IPS-11a (cell line): Measurements from ENCODE around the gene MYB.
"Not testable (repeated sequence)": the region's sequence is repeated elsewhere in the genome, so short reads cannot be mapped to it uniquely, and the experiment has no call there.

Experiments used
- H3K4me3 ChIP-seq: one replicate; pipeline ENCODE4 v1.5.1; 2013; ENCODE audit warnings: low read depth, low read length, control low read depth

MYB gene

GRCh38 chr6:135180542-135181332, at the start of gene MYB:
MYB (plus strand) TSS chr6:135181308; CDS start chr6:135181514, 206 bp downstream.
- H3K4me3 ChIP-seq = peak within 1 kb of the TSS; percentile 66

- no peak overlapping the region for H3K4me3 ChIP-seq
Observed at GRCh38 chr6:135132776-135133175, 48.3 kb upstream of the MYB start.

DNA sequence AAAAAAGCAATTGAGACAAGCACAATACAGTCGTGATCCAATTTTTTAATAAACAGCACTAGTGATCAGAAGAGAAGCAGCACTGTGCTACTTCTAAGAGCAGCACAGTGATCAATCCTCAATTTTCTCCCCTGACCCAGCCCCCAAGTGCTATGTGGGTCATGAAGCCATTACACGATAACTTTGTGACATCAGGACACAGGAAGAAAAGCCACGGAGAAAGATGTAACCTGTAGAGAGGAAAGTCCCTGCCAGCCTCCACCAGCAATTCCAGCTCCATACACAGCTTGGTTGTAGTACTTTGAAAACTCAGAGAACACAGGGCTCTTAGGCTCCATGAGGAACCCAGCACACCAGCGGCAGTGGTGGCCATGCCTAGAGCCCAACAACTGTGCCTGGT, 45.3 kb upstream of the MYB start:
- no peak overlapping the region for H3K4me3 ChIP-seq

- H3K4me3 ChIP-seq = no peak overlapping the region
Observed at GRCh38 chr6:135137826-135138225, 43.3 kb upstream of the MYB start.

DNA sequence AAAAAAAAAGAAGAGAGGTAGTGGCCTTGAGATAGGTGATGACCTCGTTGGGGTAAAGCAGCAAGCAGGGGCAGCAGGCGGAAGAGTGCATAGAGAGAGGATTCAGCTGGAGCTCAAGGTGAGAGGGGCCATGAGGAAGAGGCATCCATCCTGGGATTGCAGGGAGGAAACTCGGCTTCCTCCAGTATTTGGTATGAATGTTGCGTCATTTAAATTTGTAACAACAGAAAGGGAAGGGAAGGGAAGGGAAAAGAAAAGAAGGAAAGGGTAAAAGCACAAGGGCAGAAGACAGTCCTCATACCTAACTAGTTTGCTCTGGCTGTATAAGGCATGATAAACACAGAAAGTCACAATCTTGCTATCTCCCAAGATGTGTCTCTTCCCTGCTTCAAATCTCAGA, 39.9 kb upstream of the MYB start:
- no peak overlapping the region for H3K4me3 ChIP-seq

DNA sequence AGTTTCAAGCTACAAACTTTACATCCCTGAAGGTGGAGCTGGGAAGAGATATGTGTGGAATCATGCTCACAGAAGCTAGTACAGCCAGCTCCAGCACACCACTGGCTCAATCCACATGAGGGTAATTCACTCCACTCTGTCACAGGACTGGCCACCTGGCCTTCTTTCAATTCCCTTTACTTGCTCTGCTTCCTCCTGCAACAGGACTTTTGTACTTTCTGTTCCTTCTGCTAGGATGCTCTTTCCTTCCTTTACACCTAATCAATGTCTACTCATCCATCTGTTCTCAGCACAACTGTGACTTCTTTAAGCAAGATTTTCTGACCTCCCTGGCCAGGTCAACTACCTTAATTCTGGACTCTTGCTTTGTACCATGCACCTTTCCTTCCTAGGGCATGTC, 39.4 kb upstream of the MYB start:
- H3K4me3 ChIP-seq = no peak overlapping the region

DNA sequence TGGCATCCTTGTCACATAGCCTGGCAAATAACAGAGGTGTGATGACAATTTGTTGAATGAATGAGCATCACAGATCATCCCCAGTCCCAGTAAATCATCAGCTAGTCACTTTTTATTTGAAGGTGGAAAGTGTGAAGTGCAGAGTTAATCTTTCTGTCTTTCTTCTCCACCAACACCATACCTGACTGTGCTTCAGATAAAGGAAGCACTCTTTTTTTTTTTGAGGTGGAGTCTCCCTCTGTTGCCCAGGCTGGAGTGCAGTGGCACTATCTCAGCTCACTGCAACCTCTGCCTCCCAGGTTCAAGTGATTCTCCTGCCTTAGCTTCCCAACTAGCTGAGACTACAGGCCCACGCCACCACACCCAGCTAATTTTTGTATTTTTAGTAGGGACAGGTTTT, 38.9 kb upstream of the MYB start:
- not testable (repeated sequence) for H3K4me3 ChIP-seq

- no peak overlapping the region for H3K4me3 ChIP-seq
Observed at GRCh38 chr6:135144673-135145062, 36.4 kb upstream of the MYB start.

- H3K4me3 ChIP-seq = no peak overlapping the region
Observed at GRCh38 chr6:135145063-135145800, 35.9 kb upstream of the MYB start.

- H3K4me3 ChIP-seq = no peak overlapping the region
Observed at GRCh38 chr6:135146162-135146934, 34.8 kb upstream of the MYB start.

DNA sequence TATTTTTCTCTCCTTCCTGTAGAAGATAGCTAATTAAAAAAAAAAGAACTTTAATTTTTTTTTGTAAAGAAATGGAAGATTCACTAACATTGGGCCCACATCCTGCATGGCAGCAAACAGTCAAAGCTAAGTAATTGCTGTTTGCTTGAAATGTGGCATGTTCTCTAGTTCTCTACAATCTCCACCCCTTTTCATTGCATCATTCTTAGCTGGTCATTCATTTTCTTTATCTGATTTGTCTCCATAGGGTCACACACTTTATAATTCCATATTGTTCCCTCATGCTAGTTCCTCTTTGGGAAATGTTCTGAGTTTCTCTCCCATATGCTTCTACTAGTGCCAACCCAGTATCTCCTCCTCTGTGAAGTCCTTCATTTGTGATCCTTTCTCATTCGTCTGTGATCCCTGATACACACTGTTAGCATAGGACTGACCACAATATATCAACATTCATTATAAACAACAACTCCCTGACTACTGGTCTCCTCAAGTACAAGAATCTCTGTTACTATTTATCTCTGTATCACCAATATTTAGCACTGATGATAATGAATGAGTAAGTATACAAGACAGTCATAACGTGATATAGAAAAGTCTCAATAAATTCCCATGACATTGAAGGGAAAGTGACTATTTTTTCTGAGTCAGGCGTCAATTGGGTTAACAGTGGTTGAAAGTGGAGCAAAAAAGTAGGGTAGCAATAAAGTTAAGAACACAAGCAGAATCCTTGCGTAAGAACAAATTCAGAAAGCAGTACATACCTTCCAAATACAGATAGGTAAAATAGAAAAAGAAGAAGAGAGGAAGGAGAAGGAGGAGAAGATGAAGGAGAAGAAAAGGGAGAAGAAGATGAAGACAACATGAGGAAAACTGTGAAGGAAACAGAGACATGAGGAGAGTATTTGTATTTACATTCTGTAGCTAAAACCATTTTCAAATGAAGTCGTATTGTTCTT, 33.2 kb upstream of the MYB start:
- H3K4me3 ChIP-seq = no peak overlapping the region

DNA sequence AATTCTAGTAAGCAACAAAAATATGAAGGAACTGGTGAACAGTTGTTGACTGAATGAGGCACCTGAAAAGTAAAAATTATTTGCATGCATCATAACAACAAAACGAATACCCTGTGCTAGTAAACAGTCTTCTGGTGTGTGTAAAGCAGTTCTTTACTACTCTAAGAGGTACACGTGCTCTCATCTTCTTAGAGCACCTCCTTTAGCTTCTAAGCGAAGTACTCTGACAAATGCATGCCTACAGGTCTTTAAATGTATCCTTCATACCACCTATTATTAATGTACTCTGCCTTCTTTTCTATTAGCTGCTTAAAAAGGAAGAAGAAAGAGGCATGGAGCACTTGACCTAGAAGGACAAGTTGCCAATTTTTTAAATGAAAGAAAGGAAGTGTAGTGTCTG, 32.2 kb upstream of the MYB start:
- no peak overlapping the region for H3K4me3 ChIP-seq

DNA sequence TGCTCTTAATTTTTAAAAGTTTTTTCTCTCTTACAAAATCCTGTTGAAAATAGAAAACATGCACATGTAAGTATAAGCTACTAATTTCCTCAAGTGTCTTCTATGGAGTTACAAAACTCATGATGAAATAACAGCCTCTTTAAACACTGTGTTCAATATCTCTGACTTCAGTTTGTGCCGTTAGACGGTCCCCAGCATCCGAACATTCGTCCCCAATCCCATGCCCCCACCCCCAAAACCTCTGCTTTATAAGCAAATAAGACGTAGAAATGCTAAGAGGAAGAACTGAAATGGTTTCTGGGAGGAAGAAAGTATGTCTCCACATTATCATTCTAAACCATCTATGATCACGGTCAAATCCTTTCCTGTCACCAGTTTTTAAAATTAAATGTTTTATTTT, 31.7 kb upstream of the MYB start:
- H3K4me3 ChIP-seq = no peak overlapping the region

DNA sequence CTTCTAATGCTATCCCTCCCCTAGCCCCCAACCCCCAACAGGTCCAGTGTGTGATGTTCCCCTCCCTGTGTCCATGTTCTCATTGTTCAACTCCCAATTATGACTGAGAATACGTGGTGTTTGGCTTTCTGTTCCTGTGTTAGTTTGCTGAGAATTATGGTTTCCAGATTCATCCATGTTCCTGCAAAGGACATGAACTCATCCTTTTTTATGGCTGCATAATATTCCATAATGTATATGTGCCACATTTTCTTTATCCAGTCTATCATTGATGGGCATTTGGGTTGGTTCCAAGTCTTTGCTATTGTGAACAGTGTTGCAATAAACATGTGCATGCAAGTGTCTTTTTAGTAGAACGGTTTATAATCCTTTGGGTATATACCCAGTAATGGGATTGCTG, 30.6 kb upstream of the MYB start:
- not testable (repeated sequence) for H3K4me3 ChIP-seq

DNA sequence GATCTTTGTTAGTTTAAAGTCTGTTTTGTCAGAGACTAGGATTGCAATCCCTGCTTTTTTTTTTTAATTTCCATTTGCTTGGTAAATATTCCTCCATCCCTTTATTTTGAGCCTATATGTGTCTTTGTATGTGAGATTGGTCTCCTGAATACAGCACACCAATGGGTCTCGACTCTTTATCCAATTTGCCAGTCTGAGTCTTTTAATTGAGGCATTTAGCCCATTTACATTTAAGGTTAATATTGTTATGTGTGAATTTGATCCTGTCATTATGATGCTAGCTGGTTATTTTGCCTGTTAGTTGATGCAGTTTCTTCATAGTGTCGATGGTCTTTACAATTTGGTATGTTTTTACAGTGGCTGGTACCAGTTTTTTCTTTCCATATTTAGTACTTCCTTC, 27.0 kb upstream of the MYB start:
- not testable (repeated sequence) for H3K4me3 ChIP-seq

- H3K4me3 ChIP-seq = no peak overlapping the region
Observed at GRCh38 chr6:135158397-135158796, 22.7 kb upstream of the MYB start.

- H3K4me3 ChIP-seq = no peak overlapping the region
Observed at GRCh38 chr6:135159531-135159930, 21.6 kb upstream of the MYB start.

DNA sequence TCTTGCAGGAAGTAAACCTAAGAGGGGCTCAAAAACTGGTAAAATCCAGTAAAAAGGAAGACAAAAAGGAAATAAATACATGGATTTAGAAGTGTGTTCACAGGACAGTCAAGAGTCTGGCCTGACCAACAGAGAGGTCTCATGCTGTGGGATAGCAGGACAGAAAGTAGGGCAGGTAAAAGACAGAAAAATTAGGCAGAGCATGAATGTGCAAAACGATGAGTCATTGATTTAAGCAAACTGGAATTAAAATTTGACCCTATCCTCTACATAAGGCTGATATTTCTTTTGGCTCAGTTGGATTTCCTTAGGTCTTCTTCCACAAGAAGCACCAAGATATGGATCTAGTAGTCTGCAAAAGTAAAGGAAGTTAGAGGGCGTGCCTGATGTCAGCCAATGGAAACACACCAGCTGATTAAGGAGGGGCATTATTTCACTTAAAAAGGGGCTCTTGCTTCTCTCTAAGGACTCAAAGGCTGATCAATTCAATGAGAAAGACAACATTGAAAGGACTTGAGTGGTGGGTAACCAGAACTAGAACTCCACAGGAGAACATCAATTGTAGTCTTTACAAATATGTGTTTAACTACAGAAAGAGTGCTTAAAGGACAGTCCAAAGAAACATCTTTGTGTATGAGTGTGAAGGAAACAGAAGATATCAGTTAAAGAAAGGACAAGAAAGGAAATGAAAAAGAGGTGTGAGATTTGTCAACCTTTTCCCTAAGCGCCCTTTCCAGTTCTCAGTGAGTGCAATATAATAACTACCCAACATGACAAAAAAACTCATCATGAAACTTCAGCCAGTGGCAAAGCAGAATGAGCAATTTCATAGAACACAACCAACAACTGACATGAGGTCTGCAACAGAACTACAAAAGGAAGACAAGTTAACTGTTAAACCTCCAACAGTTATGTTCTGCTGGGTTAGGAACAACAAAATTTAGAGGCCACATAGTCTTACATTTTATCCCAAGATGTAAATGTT, 19.4 kb upstream of the MYB start:
- no peak overlapping the region for H3K4me3 ChIP-seq

DNA sequence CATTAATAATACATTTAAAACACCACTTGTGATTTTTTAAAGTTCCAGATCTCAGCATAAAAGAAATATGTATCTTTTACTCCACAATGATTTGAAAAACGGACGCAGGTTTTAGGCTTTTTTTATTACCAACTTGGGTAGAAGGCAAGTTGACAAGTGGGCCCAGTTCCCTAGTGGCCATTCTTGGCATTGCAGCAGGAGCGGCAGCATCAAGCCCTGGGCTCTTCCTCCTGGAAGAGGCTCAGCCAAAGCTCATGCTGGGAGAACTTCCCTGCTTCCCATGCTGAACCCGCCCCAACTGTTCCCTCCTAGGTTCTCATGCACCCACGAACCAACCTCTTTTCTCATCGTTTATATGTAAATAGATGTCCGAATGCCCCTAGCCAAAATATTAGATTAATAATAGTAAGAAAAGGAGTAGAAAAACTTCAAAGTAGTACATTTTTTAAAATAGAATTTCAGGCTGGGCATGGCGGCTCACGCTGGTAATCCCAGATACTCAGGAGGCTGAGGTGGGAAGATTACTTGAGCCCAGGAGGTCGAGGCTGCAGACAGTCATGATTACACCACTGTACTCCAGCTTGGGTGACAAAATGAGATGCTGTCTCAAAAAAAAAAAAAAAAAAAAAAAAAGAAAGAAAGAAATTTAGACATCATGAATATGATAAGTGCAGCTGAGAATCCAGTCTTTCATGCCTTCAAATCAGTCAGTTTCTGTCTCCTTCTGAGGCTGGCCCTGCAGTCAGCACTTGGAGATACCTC, 18.2 kb upstream of the MYB start:
- no peak overlapping the region for H3K4me3 ChIP-seq
